Neural cell (in vitro differentiated cells): ENCODE results near the gene ESYT2.

Experiments used
- POLR2AphosphoS5 ChIP-seq: IDR thresholded peaks from 2 replicates; pipeline ENCODE4 v1.6.1; 2012
- RAD21 ChIP-seq: fragments of 450-650 bp; conservative IDR thresholded peaks from 2 replicates; pipeline ENCODE4 v1.6.1; 2014; ENCODE audit warnings: antibody characterized with exemption, mild to moderate bottlenecking, moderate library complexity
- TF ChIP-seq, protein P1 (sequence below): fragments of 450-650 bp; IDR thresholded peaks from 2 replicates; pipeline ENCODE4 v1.5.1; 2014; ENCODE audit warnings: antibody characterized with exemption, mild to moderate bottlenecking, moderate library complexity; ENCODE audit not compliant: poor library complexity, severe bottlenecking

DNA sequence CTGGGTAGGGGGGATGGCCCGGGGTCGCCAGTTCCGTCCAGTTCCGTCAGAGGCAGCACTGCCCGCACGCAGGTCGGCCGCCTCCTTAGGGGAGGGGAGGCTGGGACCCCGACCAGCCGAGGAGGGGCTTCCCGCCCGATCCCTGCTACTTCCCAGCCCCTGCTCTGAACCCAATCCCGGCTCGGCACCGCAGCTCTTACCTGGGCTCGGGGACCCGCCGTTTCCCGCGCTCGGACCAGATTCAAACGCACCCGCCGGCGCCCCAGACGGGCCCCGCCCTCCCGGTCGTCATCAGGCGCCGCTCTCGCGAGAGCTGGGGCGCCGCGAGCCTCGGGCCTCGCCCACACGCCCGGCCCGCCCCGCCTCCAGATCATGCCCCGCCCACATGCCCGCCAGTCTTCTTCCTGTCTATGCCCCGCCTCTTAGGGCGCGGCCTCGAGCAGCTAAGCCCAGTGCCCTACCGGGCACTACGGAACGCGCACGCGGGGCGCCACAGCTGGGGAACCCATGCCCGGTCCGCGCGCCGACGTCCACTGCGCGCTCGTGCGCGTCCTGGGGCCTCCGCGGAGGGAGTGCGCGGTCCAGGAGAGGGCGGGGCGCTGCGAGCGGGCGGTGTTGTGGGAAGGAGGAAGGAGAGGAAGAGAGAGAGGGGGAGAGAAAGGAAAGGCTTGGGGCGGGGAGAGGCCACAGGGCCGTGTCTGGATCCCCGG is 124.6 kb downstream of the ESYT2 start, which contains the start of gene NCAPG2:
- TF ChIP-seq, protein P1, sequence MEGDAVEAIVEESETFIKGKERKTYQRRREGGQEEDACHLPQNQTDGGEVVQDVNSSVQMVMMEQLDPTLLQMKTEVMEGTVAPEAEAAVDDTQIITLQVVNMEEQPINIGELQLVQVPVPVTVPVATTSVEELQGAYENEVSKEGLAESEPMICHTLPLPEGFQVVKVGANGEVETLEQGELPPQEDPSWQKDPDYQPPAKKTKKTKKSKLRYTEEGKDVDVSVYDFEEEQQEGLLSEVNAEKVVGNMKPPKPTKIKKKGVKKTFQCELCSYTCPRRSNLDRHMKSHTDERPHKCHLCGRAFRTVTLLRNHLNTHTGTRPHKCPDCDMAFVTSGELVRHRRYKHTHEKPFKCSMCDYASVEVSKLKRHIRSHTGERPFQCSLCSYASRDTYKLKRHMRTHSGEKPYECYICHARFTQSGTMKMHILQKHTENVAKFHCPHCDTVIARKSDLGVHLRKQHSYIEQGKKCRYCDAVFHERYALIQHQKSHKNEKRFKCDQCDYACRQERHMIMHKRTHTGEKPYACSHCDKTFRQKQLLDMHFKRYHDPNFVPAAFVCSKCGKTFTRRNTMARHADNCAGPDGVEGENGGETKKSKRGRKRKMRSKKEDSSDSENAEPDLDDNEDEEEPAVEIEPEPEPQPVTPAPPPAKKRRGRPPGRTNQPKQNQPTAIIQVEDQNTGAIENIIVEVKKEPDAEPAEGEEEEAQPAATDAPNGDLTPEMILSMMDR: peak; percentile 48
- TF ChIP-seq POLR2AphosphoS5 (peak; percentile 87), RAD21 (peak; percentile 62)
